Measurements from ENCODE around the gene AMH. TPM values are rescaled to one million over a fixed set of nuclear protein-coding genes. Genes with fewer than 3 reads are reported as not detected.

AMH gene
- total and polyA plus RNA-seq, 2 of the 4 experiments (the other 2 are of a cell fraction): 0.86 TPM; not detected in 1

DNA sequence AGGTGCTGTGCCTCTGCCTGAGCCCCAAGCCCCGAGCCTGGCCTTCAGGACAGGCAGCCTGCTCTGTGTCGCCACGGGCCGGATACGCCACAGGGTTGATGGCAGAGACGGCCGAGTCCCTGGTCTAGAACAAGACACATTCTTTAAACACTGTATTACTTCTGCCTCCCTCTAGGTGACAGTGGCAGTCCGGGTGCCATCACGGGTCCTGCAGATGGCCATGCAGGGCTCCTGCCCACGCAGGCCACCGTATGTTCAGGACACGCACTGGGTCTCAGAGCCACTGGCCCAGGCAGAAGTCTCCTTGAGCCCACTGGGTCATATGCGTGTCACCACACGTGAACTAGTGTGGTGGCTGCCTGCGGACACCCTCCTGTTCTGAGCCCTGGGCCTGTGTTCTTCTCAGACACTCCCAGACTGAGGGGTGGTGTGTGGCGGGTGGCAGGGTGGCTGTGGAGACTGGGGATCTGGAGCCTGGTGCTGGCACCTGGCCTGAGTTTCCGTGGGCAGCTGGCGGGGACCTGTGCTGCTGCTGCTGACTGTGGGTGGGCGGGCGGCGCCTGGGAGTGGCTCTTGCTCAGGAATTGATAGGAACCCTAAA, 17.4 kb upstream of the AMH start:
- WGBS, 2 experiments (ENCODE audit: extremely low coverage in 2 of 2, insufficient read length in 1 of 2): 93% methylated on average over 14 of the region's 21 CpGs; no CpG with 5 or more reads in 1 of the 2 experiments

More for the DNA sequence above, 17.4 kb upstream of the AMH start:
- BruUV-seq (replicated peaks): no TSS peak
- no peak overlapping the region for H4K91ac ChIP-seq (ENCODE audit: insufficient read depth, low read depth, low read length)
- no peak overlapping the region for H3K18ac ChIP-seq (ENCODE audit: low read depth, low read length)
- no peak overlapping the region for H3K14ac ChIP-seq (replicated peaks; ENCODE audit: low read depth, low read length)
- CTCF ChIA-PET: no interaction called here
- H4K5ac ChIP-seq (ENCODE audit: low read depth, low read length): no peak overlapping the region
- in situ Hi-C loops (cut with MboI; ENCODE audit: low sequenced_read_pairs) (no loop called here), intact Hi-C loops (cut with micrococcal nuclease) (no loop called here), dilution Hi-C loops (cut with HindIII; ENCODE audit: low sequenced_read_pairs, unreplicated experiment) (no loop called here)
- no peak overlapping the region for H3K4me2 ChIP-seq (ENCODE audit: low read depth, low read length)
- peak overlapping the region; percentile 79 for H2AK9ac ChIP-seq (replicated peaks; ENCODE audit: low read depth, low read length, poor library complexity)
- H2AFZ ChIP-seq (replicated peaks; ENCODE audit: low read length, poor library complexity): no peak overlapping the region
- no peak overlapping the region for H2BK120ac ChIP-seq (ENCODE audit: low read depth, low read length)
- no peak overlapping the region for H3K4ac ChIP-seq (ENCODE audit: low read depth, low read length)
- H3K4me1 ChIP-seq (ENCODE audit: control insufficient read depth, insufficient read depth, low read length): peaks cover 2% of the 10 kb centered on the region; the same call in 1 of the 2 replicates
- no peak overlapping the region for H3K27ac ChIP-seq (ENCODE audit: insufficient read depth, low read length)
- no peak overlapping the region for H4K8ac ChIP-seq (ENCODE audit: low read depth in 2 of 2, low read length in 2 of 2)
- H2AK5ac ChIP-seq (ENCODE audit: low read depth, low read length): no peak overlapping the region
- no peak overlapping the region for H3K4me3 ChIP-seq (ENCODE audit: insufficient read depth, low read depth, low read length)
- no peak for ATAC-seq (ENCODE audit: low read depth)
- POLR2A ChIA-PET (ENCODE audit: unreplicated experiment): no interaction called here
- peaks cover 25% of the 10 kb centered on the region for H4K20me1 ChIP-seq (ENCODE audit: insufficient read depth, low read length)
- no peak overlapping the region for H2BK20ac ChIP-seq (ENCODE audit: low read depth, low read length)
- no peak overlapping the region for H2BK5ac ChIP-seq (ENCODE audit: low read depth, low read length, poor library complexity, severe bottlenecking)
- no peak overlapping the region for H2BK15ac ChIP-seq (ENCODE audit: low read depth, low read length)
- no peak for TF ChIP-seq SMC3 (IDR thresholded peaks at IDR 0.05; ENCODE audit: low read depth, low read length)
- no peak for TF ChIP-seq BHLHE40 (IDR thresholded peaks at IDR 0.05; ENCODE audit: low read depth, low read length)
- TF ChIP-seq, protein P1, sequence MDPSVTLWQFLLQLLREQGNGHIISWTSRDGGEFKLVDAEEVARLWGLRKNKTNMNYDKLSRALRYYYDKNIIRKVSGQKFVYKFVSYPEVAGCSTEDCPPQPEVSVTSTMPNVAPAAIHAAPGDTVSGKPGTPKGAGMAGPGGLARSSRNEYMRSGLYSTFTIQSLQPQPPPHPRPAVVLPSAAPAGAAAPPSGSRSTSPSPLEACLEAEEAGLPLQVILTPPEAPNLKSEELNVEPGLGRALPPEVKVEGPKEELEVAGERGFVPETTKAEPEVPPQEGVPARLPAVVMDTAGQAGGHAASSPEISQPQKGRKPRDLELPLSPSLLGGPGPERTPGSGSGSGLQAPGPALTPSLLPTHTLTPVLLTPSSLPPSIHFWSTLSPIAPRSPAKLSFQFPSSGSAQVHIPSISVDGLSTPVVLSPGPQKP (IDR thresholded peaks at IDR 0.05; ENCODE audit: borderline replicate concordance, low read depth, low read length): no peak
- TF ChIP-seq MAFK (IDR thresholded peaks at IDR 0.05; ENCODE audit: low read depth, low read length): no peak
- TF ChIP-seq MXI1 (IDR thresholded peaks at IDR 0.05; ENCODE audit: borderline replicate concordance, low read depth, low read length): no peak
- TF ChIP-seq NFE2L2 (IDR thresholded peaks at IDR 0.05; ENCODE audit: low read depth, low read length): no peak
- no peak for TF ChIP-seq FOS (IDR thresholded peaks at IDR 0.05; ENCODE audit: low read depth, low read length)
- TF ChIP-seq CHD1 (IDR thresholded peaks at IDR 0.05; ENCODE audit: low read depth, low read length): no peak
- no peak for TF ChIP-seq MAZ (IDR thresholded peaks at IDR 0.05; ENCODE audit: borderline replicate concordance, low read depth, low read length)
- no peak for TF ChIP-seq RCOR1 (IDR thresholded peaks at IDR 0.05; ENCODE audit: insufficient replicate concordance, low read length)
- TF ChIP-seq, protein P2, sequence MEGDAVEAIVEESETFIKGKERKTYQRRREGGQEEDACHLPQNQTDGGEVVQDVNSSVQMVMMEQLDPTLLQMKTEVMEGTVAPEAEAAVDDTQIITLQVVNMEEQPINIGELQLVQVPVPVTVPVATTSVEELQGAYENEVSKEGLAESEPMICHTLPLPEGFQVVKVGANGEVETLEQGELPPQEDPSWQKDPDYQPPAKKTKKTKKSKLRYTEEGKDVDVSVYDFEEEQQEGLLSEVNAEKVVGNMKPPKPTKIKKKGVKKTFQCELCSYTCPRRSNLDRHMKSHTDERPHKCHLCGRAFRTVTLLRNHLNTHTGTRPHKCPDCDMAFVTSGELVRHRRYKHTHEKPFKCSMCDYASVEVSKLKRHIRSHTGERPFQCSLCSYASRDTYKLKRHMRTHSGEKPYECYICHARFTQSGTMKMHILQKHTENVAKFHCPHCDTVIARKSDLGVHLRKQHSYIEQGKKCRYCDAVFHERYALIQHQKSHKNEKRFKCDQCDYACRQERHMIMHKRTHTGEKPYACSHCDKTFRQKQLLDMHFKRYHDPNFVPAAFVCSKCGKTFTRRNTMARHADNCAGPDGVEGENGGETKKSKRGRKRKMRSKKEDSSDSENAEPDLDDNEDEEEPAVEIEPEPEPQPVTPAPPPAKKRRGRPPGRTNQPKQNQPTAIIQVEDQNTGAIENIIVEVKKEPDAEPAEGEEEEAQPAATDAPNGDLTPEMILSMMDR (conservative IDR thresholded peaks at IDR 0.05; ENCODE audit: low read depth, low read length): no peak
- no peak for TF ChIP-seq RAD21 (IDR thresholded peaks at IDR 0.05; ENCODE audit: low read length)
- TF ChIP-seq, protein P3, sequence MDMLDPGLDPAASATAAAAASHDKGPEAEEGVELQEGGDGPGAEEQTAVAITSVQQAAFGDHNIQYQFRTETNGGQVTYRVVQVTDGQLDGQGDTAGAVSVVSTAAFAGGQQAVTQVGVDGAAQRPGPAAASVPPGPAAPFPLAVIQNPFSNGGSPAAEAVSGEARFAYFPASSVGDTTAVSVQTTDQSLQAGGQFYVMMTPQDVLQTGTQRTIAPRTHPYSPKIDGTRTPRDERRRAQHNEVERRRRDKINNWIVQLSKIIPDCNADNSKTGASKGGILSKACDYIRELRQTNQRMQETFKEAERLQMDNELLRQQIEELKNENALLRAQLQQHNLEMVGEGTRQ (IDR thresholded peaks at IDR 0.05; ENCODE audit: low read depth, low read length): no peak
- TF ChIP-seq CEBPB (IDR thresholded peaks at IDR 0.05; ENCODE audit: low read depth, low read length): no peak
- TF ChIP-seq RFX5 (IDR thresholded peaks at IDR 0.05; ENCODE audit: low read depth, low read length): no peak
- H3K27me3 ChIP-seq (ENCODE audit: control insufficient read depth, insufficient read depth, low read length): no peaks in the 10 kb centered on the region
- no peaks in the 10 kb centered on the region; the same call in 1 of the 2 replicates for H3K9me1 ChIP-seq (ENCODE audit: insufficient read depth, low read length)
- no peak overlapping the region for H3K23ac ChIP-seq (ENCODE audit: low read depth, low read length)
- no peak for DNase-seq
- no peak overlapping the region for H3K9ac ChIP-seq (ENCODE audit: low read depth, low read length)
- H3K36me3 ChIP-seq (ENCODE audit: control insufficient read depth, insufficient read depth, low read length): peaks cover 53% of the 10 kb centered on the region
- H3K79me1 ChIP-seq (ENCODE audit: low read depth in 1 of 2, low read length in 2 of 2): peaks cover 9 to 43% of the 10 kb centered on the region in 2 experiments
- H3K9me3 ChIP-seq (ENCODE audit: control insufficient read depth, insufficient read depth, low read length): no peaks in the 10 kb centered on the region
- no peak overlapping the region for H3K56ac ChIP-seq (ENCODE audit: extremely low read depth, insufficient read depth, low read length)

Data from IMR-90 (cell line).